AG04449 (cell line): Measurements from ENCODE around the gene IL4I1.

Experiments
- CTCF ChIA-PET: fragments of 350-600 bp; formaldehyde crosslinking; extraction: SDS; loops from one replicate; lab custom pipeline; 2021; ENCODE audit warnings: antibody characterized with exemption; lab: Yijun Ruan, JAX
- POLR2A ChIA-PET: fragments of 400-600, 350-600 bp; formaldehyde crosslinking; extraction: SDS; loops from one replicate; lab custom pipeline; 2020; ENCODE audit warnings: antibody characterized with exemption, inconsistent platforms; lab: Yijun Ruan, JAX
- DNase-seq: peaks from one replicate; pipeline ENCODE4 v3.0.0-alpha.2; 2010; ENCODE audit warnings: low read depth, low spot score
- H3K4me3 ChIP-seq: 2 replicates; pipeline ENCODE4 v1.5.1; 2011; ENCODE audit warnings: low read depth, mild to moderate bottlenecking, control low read depth, low read length
- CTCF ChIP-seq: IDR thresholded peaks from one replicate; pipeline ENCODE4 v1.5.1; 2011; ENCODE audit warnings: mild to moderate bottlenecking, moderate library complexity, low read length, control low read depth, inconsistent platforms; ENCODE audit not compliant: insufficient read depth; ENCODE audit errors: missing control alignments

Gene IL4I1

DNA sequence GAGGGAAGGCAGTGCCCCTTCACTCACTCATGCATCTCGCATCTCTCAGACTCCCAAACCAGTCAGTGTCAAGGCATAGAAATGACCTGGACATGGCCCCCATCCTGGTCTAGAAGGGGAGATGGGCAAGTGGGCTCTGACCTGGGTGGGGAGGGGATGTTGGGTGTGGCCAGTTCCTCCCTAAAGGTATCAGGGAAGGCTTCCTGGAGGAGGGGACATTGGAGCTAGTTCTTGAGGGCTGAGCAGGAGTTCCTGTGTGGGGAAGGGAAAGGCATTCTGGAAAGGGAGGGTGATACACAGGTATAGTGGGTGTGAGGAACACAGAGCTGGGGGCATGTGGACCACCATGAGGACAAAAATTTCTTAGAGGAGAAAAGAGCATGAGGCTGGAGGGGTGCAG, 4.0 kb downstream of the IL4I1 start:
- DNase-seq: no peak
- CTCF ChIA-PET: interaction anchor here (2.3 kb wide), 1 partner anchor 10 kb away, joined by 4 read pairs; no protein-coding TSS in a partner anchor
- no peak for TF ChIP-seq CTCF
- POLR2A ChIA-PET: no interaction called here
- no peak overlapping the region for H3K4me3 ChIP-seq

GRCh38 chr19:49891393-49891792, 5.3 kb downstream of the IL4I1 start:
- ChIA-PET CTCF (interaction anchor here (1.0 to 1.2 kb wide), 2 partner anchors 16 to 174 kb away, joined by 3 read pairs; no protein-coding TSS in a partner anchor), POLR2A (no interaction called here)
- DNase-seq: no peak
- H3K4me3 ChIP-seq: no peak overlapping the region
- TF ChIP-seq CTCF: no peak

- POLR2A ChIA-PET: no interaction called here
- peak overlapping the region; percentile 37 for H3K4me3 ChIP-seq
- CTCF ChIA-PET: interaction anchor here (1.0 to 2.0 kb wide), 8 partner anchors 9 to 31 kb away, joined by 3 to 9 read pairs (median 4); no protein-coding TSS in a partner anchor
- TF ChIP-seq CTCF: no peak
- DNase-seq: no peak
Measured at GRCh38 chr19:49890349-49891311, 6.1 kb downstream of the IL4I1 start.

DNA sequence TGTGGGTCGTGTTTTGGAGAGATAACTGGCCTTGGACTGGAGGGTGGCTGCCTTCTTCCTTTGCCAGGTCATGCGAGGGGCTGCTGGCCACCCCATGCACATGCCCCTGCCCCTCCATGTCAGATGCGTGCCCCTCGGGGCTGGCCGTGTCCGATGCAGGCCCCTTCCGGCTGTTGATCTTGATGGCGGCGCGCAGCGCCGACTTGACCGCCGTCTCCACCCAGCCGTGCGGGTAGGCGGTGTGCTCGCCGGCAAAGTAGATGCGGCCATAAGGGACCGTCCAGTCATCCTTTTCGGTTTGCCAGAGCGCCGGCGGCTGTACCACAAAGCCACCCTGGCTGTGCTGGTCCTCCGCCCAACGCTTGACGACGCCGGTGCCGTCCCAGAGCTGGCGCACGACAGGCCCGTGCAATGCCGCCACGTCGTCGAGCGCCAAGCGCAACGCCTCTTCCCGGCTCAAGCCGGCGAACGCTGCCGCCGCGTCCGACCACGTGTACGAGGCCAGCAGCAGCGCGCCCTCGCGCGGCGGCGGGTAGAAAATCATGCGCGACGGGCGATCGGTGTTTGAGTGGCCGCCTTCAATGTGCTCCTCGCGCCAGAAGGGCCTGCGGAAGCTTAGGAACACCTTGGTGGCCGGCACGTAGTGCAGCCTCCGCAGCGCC, 6.9 kb downstream of the IL4I1 start:
- no peak for DNase-seq
- ChIA-PET POLR2A (no interaction called here), CTCF (interaction anchor here (1.0 to 2.0 kb wide), 7 partner anchors 8 to 32 kb away, joined by 3 to 9 read pairs (median 4); no protein-coding TSS in a partner anchor)
- TF ChIP-seq CTCF: peak; percentile 82
- H3K4me3 ChIP-seq: peak overlapping the region; percentile 37

- CTCF ChIA-PET: interaction anchor here (1.5 to 2.0 kb wide), 3 partner anchors 10 to 22 kb away, joined by 4 to 9 read pairs (median 7); no protein-coding TSS in a partner anchor
- no peak for TF ChIP-seq CTCF
- POLR2A ChIA-PET: interaction anchor here (1.0 kb wide), 1 partner anchor 12 kb away, joined by 3 read pairs; the partner anchor contains the start of gene AKT1S1
- DNase-seq: no peak
- H3K4me3 ChIP-seq: no peak overlapping the region
Measured at GRCh38 chr19:49889038-49889686, 7.5 kb downstream of the IL4I1 start.
